GM12875 (cell line): ENCODE data around the gene HOXC9.

Source experiments
- H3K4me3 ChIP-seq: one replicate; pipeline ENCODE4 v1.5.1; 2011; ENCODE audit warnings: low read depth, low read length, control low read depth
- TF ChIP-seq, protein P1 (sequence below): IDR thresholded peaks from 2 replicates; pipeline ENCODE4 v1.5.1; 2011; ENCODE audit warnings: low read depth, mild to moderate bottlenecking, control low read depth, inconsistent platforms, low read length, moderate library complexity, borderline replicate concordance; ENCODE audit not compliant: insufficient read depth

The HOXC9 gene

GRCh38 chr12:53991077-53991460 lies 8.9 kb upstream of the HOXC9 start:
- TF ChIP-seq, protein P1, sequence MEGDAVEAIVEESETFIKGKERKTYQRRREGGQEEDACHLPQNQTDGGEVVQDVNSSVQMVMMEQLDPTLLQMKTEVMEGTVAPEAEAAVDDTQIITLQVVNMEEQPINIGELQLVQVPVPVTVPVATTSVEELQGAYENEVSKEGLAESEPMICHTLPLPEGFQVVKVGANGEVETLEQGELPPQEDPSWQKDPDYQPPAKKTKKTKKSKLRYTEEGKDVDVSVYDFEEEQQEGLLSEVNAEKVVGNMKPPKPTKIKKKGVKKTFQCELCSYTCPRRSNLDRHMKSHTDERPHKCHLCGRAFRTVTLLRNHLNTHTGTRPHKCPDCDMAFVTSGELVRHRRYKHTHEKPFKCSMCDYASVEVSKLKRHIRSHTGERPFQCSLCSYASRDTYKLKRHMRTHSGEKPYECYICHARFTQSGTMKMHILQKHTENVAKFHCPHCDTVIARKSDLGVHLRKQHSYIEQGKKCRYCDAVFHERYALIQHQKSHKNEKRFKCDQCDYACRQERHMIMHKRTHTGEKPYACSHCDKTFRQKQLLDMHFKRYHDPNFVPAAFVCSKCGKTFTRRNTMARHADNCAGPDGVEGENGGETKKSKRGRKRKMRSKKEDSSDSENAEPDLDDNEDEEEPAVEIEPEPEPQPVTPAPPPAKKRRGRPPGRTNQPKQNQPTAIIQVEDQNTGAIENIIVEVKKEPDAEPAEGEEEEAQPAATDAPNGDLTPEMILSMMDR = no peak
- H3K4me3 ChIP-seq = no peak overlapping the region

- no peak overlapping the region for H3K4me3 ChIP-seq
- TF ChIP-seq, protein P1 = no peak
Measured at GRCh38 chr12:53992377-53992889, 7.5 kb upstream of the HOXC9 start.

DNA sequence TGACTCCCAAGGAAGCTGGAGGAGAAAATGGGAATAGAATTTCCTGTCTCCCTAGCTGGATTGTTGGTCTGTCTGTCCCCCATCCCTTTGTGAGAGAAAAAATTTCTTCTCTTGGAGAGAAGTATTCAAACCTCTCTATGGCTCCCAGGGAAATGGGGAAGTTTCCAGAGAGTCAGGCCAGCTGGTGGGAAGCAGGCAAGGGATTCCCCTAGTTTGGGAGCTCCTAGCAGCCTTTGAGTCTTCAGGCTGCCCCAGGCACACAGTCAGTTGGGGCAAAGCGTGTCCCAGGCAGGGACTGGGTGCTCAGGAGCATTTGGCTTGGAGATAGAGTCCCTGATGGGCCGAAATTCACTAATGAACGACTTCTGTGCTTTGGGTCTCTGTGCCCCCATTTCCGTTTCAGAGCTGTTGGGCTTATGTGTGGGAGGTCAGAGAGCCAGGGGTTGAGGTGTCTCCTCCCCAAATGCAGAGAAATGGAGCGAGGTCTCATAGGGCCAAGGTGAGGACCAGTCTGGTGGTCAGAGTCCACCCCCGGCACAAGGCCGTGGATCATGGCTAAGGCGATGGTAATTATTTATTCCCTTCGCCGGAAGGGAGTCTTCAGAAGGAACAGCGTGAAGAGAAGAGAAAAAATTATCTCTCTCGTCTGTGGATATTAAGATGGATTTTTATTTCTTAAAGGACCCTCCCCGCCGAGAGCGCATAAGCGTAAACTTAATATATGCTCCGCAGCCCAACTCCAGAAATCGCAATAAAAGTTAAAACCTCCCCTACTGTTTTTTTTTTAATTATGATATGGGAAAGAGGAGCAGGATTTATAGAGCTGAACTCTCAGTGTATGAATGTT lies 6.6 kb upstream of the HOXC9 start:
- H3K4me3 ChIP-seq = no peak overlapping the region
- TF ChIP-seq, protein P1 = no peak

DNA sequence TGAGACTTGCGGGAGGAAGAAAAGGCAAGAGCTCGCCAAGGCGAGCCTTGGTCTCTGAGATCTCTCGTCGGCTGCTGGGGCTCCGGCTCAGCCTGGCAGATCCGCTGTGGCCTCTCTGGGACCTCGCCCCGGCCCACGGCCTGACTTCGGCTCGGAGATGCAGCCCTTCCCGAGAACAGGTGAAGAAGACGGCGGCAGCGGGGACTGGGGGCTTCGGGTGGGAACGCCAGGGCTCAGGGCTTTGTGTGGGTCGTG lies 6.0 kb upstream of the HOXC9 start:
- TF ChIP-seq, protein P1 = no peak
- no peak overlapping the region for H3K4me3 ChIP-seq

GRCh38 chr12:53994264-53995001 lies 5.5 kb upstream of the HOXC9 start:
- peak overlapping the region; percentile 5 for H3K4me3 ChIP-seq
- TF ChIP-seq, protein P1 = no peak

GRCh38 chr12:53995002-53995377 lies 5.0 kb upstream of the HOXC9 start:
- TF ChIP-seq, protein P1 = no peak
- H3K4me3 ChIP-seq = peak overlapping the region; percentile 5
